Activated CD8-positive, alpha-beta T cell treated with anti-CD3 and anti-CD28 coated beads for 36 hours (primary cell): ENCODE data around the gene IDH3G. TPM values are rescaled to one million over a fixed set of nuclear protein-coding genes. Genes with fewer than 3 reads are reported as not detected.

Experiments used
- ATAC-seq: fragments of 200-7000 bp; cut with Tn5 transposase; one replicate; pipeline ENCODE4 v1.10.0; 2021; ENCODE audit warnings: mild to moderate bottlenecking, moderate library complexity
- CTCF ChIA-PET: fragments of 350-600 bp; sonication (Branson Sonifier 250); formaldehyde crosslinking; loops from one replicate; lab custom pipeline; 2021; ENCODE audit warnings: antibody characterized with exemption; lab: Charles Lee
- POLR2A ChIA-PET: fragments of 350-600 bp; sonication (Branson Sonifier 250); formaldehyde crosslinking; loops from one replicate; lab custom pipeline; 2021; ENCODE audit warnings: antibody characterized with exemption; lab: Charles Lee
- DNase-seq: peaks from one replicate; pipeline ENCODE4 v3.0.0-alpha.2; 2020
- H3K27ac Mint-ChIP-seq: one replicate; pipeline ENCODE4 v1.8.0; 2021; ENCODE audit warnings: mild to moderate bottlenecking, mixed read lengths
- H3K27me3 Mint-ChIP-seq: one replicate; pipeline ENCODE4 v1.8.0; 2021; ENCODE audit warnings: mixed read lengths
- H3K36me3 Mint-ChIP-seq: one replicate; pipeline ENCODE4 v1.8.0; 2021; ENCODE audit warnings: low read depth, mixed read lengths
- H3K4me1 Mint-ChIP-seq: one replicate; pipeline ENCODE4 v1.8.0; 2021; ENCODE audit warnings: low read depth, mixed read lengths
- H3K4me3 Mint-ChIP-seq: one replicate; pipeline ENCODE4 v1.8.0; 2021; ENCODE audit warnings: mild to moderate bottlenecking, moderate library complexity, mixed read lengths
- H3K9me3 Mint-ChIP-seq: one replicate; pipeline ENCODE4 v1.8.0; 2021; ENCODE audit warnings: mixed read lengths
- intact Hi-C: fragments of 100-400 bp; cut with micrococcal nuclease; formaldehyde crosslinking; loops from one replicate; pipeline ENCODE4 v1.10.0; 2022
- total RNA-seq, 2 experiments: library from RNA; stranded (reverse); gene quantifications; one replicate each; pipeline ENCODE4 v1.2.3, GENCODE V29; 2021
- TF ChIP-seq, protein P1 (sequence below): fragments of 200-600 bp; IDR thresholded peaks from one replicate; pipeline ENCODE4 v1.8.0; 2022; ENCODE audit warnings: antibody characterized with exemption, mild to moderate bottlenecking

Gene IDH3G
- total RNA-seq, 2 experiments from 2014 or later: 54.3 to 56.9 TPM

DNA sequence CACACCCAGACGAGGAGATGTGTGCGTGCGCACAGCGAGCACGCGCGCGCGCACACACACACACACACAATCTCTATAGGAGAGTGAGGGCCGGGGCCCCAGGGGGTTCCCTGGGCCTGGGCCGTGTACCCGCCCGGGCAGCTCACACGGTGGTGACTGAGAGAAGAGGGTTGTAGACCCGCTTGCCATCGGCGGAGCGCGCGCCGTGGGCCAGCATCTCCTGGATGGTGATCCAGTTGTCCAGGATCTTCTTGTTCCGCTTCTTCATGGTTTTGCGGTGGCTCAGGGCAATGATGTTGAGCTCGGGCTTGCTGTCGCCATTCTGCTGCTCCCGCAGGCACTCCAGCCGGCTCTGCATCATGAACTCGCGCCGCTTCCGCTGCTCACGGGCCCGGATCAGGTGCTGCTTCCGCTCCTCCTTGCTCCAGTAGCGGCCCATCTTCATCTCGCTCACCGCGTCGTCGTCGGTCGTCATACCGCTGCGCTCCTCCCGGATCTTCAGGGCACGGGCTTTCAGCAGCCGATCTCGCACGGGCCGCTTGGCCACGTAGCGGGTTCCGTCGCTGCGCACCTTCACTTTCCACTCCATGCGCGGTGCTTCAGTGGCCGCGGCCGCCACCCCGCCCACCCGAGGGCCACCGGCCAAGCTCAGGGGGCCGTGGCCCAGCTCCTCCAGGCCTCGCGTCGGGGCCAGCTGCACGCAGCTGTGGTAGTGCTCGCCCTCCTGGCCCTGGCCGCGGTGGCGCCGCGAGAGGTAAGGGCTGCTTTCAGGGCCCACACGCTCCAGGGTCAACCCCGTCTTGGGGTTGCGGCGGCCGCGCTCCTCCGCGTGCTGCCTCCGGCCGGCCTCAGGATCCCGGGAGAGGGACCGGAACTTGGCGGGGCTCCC is 9.3 kb upstream of the IDH3G start:
- intact Hi-C loops: no loop called here
- no peaks in the 10 kb centered on the region for H3K4me1 Mint-ChIP-seq
- no peak overlapping the region for H3K4me3 Mint-ChIP-seq
- POLR2A ChIA-PET: no interaction called here
- TF ChIP-seq, protein P1, sequence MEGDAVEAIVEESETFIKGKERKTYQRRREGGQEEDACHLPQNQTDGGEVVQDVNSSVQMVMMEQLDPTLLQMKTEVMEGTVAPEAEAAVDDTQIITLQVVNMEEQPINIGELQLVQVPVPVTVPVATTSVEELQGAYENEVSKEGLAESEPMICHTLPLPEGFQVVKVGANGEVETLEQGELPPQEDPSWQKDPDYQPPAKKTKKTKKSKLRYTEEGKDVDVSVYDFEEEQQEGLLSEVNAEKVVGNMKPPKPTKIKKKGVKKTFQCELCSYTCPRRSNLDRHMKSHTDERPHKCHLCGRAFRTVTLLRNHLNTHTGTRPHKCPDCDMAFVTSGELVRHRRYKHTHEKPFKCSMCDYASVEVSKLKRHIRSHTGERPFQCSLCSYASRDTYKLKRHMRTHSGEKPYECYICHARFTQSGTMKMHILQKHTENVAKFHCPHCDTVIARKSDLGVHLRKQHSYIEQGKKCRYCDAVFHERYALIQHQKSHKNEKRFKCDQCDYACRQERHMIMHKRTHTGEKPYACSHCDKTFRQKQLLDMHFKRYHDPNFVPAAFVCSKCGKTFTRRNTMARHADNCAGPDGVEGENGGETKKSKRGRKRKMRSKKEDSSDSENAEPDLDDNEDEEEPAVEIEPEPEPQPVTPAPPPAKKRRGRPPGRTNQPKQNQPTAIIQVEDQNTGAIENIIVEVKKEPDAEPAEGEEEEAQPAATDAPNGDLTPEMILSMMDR: no peak
- H3K27me3 Mint-ChIP-seq: no peaks in the 10 kb centered on the region
- CTCF ChIA-PET: no interaction called here
- no peak overlapping the region for H3K27ac Mint-ChIP-seq
- no peak for ATAC-seq
- H3K9me3 Mint-ChIP-seq: no peaks in the 10 kb centered on the region
- no peak for DNase-seq
- no peaks in the 10 kb centered on the region for H3K36me3 Mint-ChIP-seq

DNA sequence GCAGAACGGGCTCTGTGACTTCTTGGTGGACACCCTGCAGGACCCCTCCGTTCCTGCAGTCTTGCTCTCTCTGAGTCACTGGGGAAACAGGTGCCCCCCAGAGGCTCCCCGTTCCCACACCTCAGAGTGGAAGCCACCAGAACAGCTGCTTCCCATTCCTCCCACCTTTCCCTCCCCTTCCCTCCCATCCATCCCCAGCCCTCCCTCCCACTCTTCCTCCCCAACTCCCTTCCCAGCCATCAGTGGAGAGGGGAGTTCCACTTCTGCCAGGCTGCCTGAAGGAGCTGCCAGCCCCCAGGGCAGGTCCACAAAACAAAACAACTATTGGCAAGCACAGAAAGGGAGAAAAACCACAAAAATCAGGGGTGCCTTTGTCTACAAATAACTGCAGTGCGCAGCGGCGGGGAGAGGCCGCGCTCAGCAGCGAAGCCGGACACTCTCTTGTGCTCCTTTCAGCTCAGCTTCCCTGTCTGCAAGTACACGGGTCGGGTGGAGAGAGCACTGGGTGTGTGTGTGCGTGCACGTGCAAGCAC is 8.4 kb upstream of the IDH3G start:
- no peaks in the 10 kb centered on the region for H3K36me3 Mint-ChIP-seq
- H3K27me3 Mint-ChIP-seq: no peaks in the 10 kb centered on the region
- no peaks in the 10 kb centered on the region for H3K4me1 Mint-ChIP-seq
- DNase-seq (no peak), ATAC-seq (no peak)
- ChIA-PET CTCF (no interaction called here), POLR2A (no interaction called here)
- intact Hi-C loops: no loop called here
- H3K9me3 Mint-ChIP-seq: no peaks in the 10 kb centered on the region
- no peak overlapping the region for H3K4me3 Mint-ChIP-seq
- TF ChIP-seq, protein P1: no peak
- no peak overlapping the region for H3K27ac Mint-ChIP-seq

DNA sequence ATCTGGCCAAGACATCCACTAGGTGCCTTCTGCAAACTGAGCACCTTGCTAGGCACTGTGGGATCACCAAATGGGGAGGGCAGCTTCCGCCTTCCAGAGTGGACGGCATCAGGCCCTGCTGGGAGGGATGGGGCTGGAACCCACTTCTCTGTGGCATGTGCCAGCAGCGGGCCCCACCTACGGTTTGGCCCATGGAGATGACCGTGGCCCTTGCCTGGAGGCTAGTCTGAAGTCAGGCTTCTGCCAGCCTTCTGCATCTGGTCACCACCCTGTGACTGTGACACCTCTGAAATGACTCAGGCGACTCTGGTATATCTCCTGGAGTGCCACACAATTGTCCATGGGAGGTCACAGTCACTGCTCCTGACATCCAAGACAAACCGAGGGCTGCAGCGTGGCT is 7.5 kb upstream of the IDH3G start:
- no peak for ATAC-seq
- no peaks in the 10 kb centered on the region for H3K9me3 Mint-ChIP-seq

DNA sequence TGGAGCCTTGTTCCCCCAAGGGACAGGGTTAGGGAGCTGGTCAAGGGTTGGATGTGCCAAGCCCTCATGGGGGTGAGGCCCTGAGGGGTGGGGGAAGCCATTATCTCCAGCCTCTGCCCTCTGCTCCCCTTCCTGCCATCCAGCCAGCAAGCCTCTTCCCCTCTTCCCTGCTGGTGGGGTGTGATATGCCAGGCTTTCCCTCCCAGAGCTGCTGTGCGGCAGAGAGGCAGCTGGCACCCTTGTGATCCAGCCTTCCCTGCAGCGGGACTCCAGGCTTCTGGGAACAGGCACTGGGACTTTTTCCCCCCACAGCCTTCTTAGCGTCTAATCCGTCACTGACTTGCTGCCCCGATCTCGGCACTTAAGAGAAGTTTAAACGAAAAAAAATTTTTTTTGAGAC is 6.6 kb upstream of the IDH3G start:
- ChIA-PET POLR2A (no interaction called here), CTCF (no interaction called here)
- TF ChIP-seq, protein P1: no peak
- H3K9me3 Mint-ChIP-seq: no peaks in the 10 kb centered on the region
- ATAC-seq: no peak
- no peaks in the 10 kb centered on the region for H3K27me3 Mint-ChIP-seq
- H3K36me3 Mint-ChIP-seq: peaks cover 15% of the 10 kb centered on the region
- no peak for DNase-seq
- H3K27ac Mint-ChIP-seq: no peak overlapping the region
- H3K4me1 Mint-ChIP-seq: peaks cover 9% of the 10 kb centered on the region
- H3K4me3 Mint-ChIP-seq: no peak overlapping the region
- intact Hi-C loops: no loop called here

More for the DNA sequence above, 7.5 kb upstream of the IDH3G start:
- Mint-ChIP-seq H3K4me3 (no peak overlapping the region), H3K36me3 (peaks cover 5% of the 10 kb centered on the region), H3K27ac (no peak overlapping the region), H3K4me1 (peaks cover 2% of the 10 kb centered on the region), H3K27me3 (no peaks in the 10 kb centered on the region)
- intact Hi-C loops: no loop called here
- CTCF ChIA-PET: no interaction called here
- POLR2A ChIA-PET: no interaction called here
- DNase-seq: no peak
- TF ChIP-seq, protein P1: no peak

DNA sequence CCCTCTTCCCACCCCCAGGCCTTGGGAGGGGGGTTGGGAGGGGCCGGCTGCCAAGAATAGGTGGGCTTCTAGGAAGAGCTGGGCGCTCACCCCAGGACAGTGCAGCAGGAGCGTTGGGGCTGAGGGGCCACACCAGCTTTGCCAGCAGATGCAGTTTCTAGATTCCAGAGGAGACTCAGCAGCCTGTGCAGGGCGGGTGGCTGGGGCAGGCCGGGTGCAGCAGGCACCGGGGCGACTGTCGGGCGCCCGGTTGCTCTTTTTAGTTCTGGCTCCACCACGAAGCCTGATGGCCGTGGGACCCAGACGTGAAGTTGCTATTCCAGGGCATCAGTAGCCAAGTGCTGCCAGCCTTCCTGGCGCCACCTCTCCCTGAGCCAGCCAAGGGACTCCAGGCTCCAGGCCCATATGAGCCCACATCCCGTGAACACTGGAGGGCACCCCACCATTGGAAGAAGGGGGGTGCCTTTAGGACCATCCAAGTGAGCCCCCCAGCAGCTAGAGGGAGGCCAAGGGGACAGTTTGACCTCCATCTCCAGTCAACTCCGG is 6.1 kb upstream of the IDH3G start:
- H3K36me3 Mint-ChIP-seq: peaks cover 15% of the 10 kb centered on the region
- no peak overlapping the region for H3K27ac Mint-ChIP-seq
- H3K27me3 Mint-ChIP-seq: no peaks in the 10 kb centered on the region
- ATAC-seq (no peak), DNase-seq (no peak)
- ChIA-PET POLR2A (interaction anchor here (1.1 kb wide), 1 partner anchor 87 kb away, joined by 3 read pairs; no protein-coding TSS in a partner anchor), CTCF (no interaction called here)
- no peak overlapping the region for H3K4me3 Mint-ChIP-seq
- no peaks in the 10 kb centered on the region for H3K9me3 Mint-ChIP-seq
- intact Hi-C loops: no loop called here
- TF ChIP-seq, protein P1: no peak
- H3K4me1 Mint-ChIP-seq: peaks cover 9% of the 10 kb centered on the region
